Glomerular endothelial cell (primary cell): ENCODE results near the gene LONP2. TPM values are rescaled to one million over a fixed set of nuclear protein-coding genes. Genes with fewer than 3 reads are reported as not detected.
"Not testable (repeated sequence)": the region's sequence is repeated elsewhere in the genome, so short reads cannot be mapped to it uniquely, and the experiment has no call there.

Source experiments
- DNase-seq: peaks from one replicate; pipeline ENCODE4 v3.0.0-alpha.2; 2011; ENCODE audit warnings: low read depth, low spot score; ENCODE audit errors: extremely low read depth
- total RNA-seq: library from RNA; depleted of rRNA; stranded (reverse); fragments of >200 nt; gene quantifications from 2 replicates; pipeline ENCODE4 v1.2.3, GENCODE V29; 2015

The LONP2 gene
- total RNA-seq, 1 donor from 2014 or later = 35.1 TPM

- DNase-seq = no peak
Measured at GRCh38 chr16:48235058-48235555, 9.0 kb upstream of the LONP2 start.

GRCh38 chr16:48235556-48236136, 8.5 kb upstream of the LONP2 start:
- DNase-seq = no peak

- no peak for DNase-seq
Measured at GRCh38 chr16:48236286-48236685, 7.8 kb upstream of the LONP2 start.

- not testable (repeated sequence) for DNase-seq
Measured at GRCh38 chr16:48240147-48240546, 4.0 kb upstream of the LONP2 start.

- DNase-seq = no peak
Measured at GRCh38 chr16:48244863-48245195, 729 bp downstream of the LONP2 start.

- no peak for DNase-seq
Measured at GRCh38 chr16:48246066-48246465, 2.0 kb downstream of the LONP2 start.

- no peak for DNase-seq
Measured at GRCh38 chr16:48247311-48247710, 3.2 kb downstream of the LONP2 start, which contains the start of gene ABCC11. Gene ABCC11 (minus strand): TSS chr16:48247539. CDS start chr16:48231921, 15,618 bp downstream.

GRCh38 chr16:48250520-48251278, 6.6 kb downstream of the LONP2 start:
- no peak for DNase-seq

- no peak for DNase-seq
Measured at GRCh38 chr16:48252013-48252412, 7.9 kb downstream of the LONP2 start.

GRCh38 chr16:48256579-48257177, 12.6 kb downstream of the LONP2 start:
- DNase-seq = no peak

- no peak for DNase-seq
Measured at GRCh38 chr16:48261569-48261968, 17.5 kb downstream of the LONP2 start.

- DNase-seq = no peak
Measured at GRCh38 chr16:48262631-48263030, 18.5 kb downstream of the LONP2 start.

- no peak for DNase-seq
Measured at GRCh38 chr16:48269011-48269410, 24.9 kb downstream of the LONP2 start.

- no peak for DNase-seq
Measured at GRCh38 chr16:48271728-48272127, 27.6 kb downstream of the LONP2 start.

GRCh38 chr16:48272837-48273421, 28.8 kb downstream of the LONP2 start:
- DNase-seq = no peak

- DNase-seq = no peak
Measured at GRCh38 chr16:48274476-48274875, 30.4 kb downstream of the LONP2 start.

GRCh38 chr16:48276102-48276501, 32.0 kb downstream of the LONP2 start:
- no peak for DNase-seq

GRCh38 chr16:48277158-48277557, 33.1 kb downstream of the LONP2 start:
- DNase-seq = no peak

GRCh38 chr16:48279199-48279598, 35.1 kb downstream of the LONP2 start:
- no peak for DNase-seq

GRCh38 chr16:48280546-48280945, 36.4 kb downstream of the LONP2 start:
- DNase-seq = no peak

- no peak for DNase-seq
Measured at GRCh38 chr16:48282636-48283263, 38.6 kb downstream of the LONP2 start.
